Measurements from ENCODE around the gene CRHR1. TPM values are rescaled to one million over a fixed set of nuclear protein-coding genes. Genes with fewer than 3 reads are reported as not detected.

Gene CRHR1
- total and polyA plus RNA-seq, 4 donors = not detected

DNA sequence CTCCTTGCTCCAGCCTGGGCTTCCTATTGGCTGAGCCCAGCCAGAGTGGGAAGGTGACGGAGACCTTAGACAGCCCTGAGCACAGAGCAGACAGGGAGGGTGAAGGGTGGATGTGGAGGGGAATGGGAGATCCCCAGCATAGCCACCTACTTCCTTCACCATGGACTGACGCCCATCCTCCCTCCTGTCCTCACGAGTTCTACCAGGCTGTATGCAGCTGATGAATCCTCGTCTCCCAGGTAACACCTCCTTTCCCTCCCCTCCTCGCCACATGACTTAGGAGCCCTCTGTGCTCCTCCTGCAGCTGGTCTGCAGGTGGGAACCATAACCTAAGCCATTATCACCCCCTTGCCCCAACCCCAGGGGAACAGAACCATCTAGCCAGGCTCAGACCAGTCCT is 9.0 kb upstream of the CRHR1 start:
- Histone ChIP-seq H3K4me3 (no peak overlapping the region), H3K27me3 (ENCODE audit: control insufficient read depth in 3 of 3, insufficient read depth in 3 of 3, low read length in 2 of 3) (peaks cover 0 to 28% (median 14%) of the 10 kb centered on the region in 3 donors), H3K9ac (ENCODE audit: insufficient read depth in 1 of 2, low read length in 2 of 2) (no peak overlapping the region), H3K27ac (ENCODE audit: low read depth in 1 of 2, low read length in 1 of 2) (no peak overlapping the region), H3K9me3 (ENCODE audit: control insufficient read depth in 4 of 4, insufficient read depth in 3 of 4, low read length in 3 of 4) (no peaks in the 10 kb centered on the region), H3K4me1 (ENCODE audit: control insufficient read depth in 5 of 5, insufficient read depth in 5 of 5, low read length in 5 of 5) (no peaks in the 10 kb centered on the region), H3K36me3 (ENCODE audit: control insufficient read depth in 4 of 4, insufficient read depth in 4 of 4, low read length in 4 of 4) (no peaks in the 10 kb centered on the region)
- peak; percentile 21 for ATAC-seq (ENCODE audit: insufficient read depth, low FRiP score)
- DNase-seq = no peak
- 49 to 73% methylated on average over 5 of the region's 5 CpGs for WGBS, 2 donors
- TF ChIP-seq, protein P1, sequence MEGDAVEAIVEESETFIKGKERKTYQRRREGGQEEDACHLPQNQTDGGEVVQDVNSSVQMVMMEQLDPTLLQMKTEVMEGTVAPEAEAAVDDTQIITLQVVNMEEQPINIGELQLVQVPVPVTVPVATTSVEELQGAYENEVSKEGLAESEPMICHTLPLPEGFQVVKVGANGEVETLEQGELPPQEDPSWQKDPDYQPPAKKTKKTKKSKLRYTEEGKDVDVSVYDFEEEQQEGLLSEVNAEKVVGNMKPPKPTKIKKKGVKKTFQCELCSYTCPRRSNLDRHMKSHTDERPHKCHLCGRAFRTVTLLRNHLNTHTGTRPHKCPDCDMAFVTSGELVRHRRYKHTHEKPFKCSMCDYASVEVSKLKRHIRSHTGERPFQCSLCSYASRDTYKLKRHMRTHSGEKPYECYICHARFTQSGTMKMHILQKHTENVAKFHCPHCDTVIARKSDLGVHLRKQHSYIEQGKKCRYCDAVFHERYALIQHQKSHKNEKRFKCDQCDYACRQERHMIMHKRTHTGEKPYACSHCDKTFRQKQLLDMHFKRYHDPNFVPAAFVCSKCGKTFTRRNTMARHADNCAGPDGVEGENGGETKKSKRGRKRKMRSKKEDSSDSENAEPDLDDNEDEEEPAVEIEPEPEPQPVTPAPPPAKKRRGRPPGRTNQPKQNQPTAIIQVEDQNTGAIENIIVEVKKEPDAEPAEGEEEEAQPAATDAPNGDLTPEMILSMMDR (IDR thresholded peaks at IDR 0.05; ENCODE audit: control extremely low read depth, extremely low read depth) = no peak

DNA sequence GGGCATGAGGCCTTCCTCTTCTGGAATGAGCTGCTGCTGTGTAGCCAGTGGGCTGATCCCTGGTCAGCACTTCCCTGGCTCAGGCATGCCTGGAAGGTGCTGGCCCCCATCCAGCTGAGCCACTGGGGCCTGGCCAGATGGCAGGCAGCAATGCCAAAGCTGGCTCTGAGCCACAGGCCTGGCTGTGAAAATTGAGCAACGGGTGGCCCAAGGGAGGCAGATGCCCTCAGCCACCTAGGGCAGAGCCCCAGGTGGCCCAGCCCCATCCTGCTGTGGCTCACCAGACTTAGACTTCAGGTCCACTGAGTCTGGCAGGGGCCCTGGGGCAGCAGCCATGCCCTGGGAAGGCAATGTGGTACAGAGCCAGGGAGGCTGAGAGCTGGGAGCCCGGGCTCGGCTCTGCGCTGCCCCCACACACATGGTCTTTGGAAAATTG is 8.5 kb upstream of the CRHR1 start:
- H3K27me3 ChIP-seq (ENCODE audit: control insufficient read depth in 3 of 3, insufficient read depth in 3 of 3, low read length in 2 of 3) = peaks cover 0 to 30% (median 13%) of the 10 kb centered on the region in 3 donors
- TF ChIP-seq, protein P1 (IDR thresholded peaks at IDR 0.05; ENCODE audit: control extremely low read depth, extremely low read depth) = no peak
- H3K27ac ChIP-seq (ENCODE audit: low read depth in 1 of 2, low read length in 1 of 2) = no peak overlapping the region
- WGBS, 2 donors = 64 to 80% methylated on average over 4 of the region's 4 CpGs
- peak; percentile 3 for ATAC-seq (ENCODE audit: insufficient read depth, low FRiP score)
- no peak overlapping the region for H3K9ac ChIP-seq (ENCODE audit: insufficient read depth in 1 of 2, low read length in 2 of 2)
- H3K9me3 ChIP-seq (ENCODE audit: control insufficient read depth in 4 of 4, insufficient read depth in 3 of 4, low read length in 3 of 4) = no peaks in the 10 kb centered on the region
- no peaks in the 10 kb centered on the region for H3K36me3 ChIP-seq (ENCODE audit: control insufficient read depth in 4 of 4, insufficient read depth in 4 of 4, low read length in 4 of 4)
- H3K4me3 ChIP-seq = no peak overlapping the region
- no peak for DNase-seq
- no peaks in the 10 kb centered on the region for H3K4me1 ChIP-seq (ENCODE audit: control insufficient read depth in 5 of 5, insufficient read depth in 5 of 5, low read length in 5 of 5)

GRCh38 chr17:45776896-45777295 is 7.2 kb upstream of the CRHR1 start:
- Histone ChIP-seq H3K27me3 (ENCODE audit: control insufficient read depth in 3 of 3, insufficient read depth in 3 of 3, low read length in 2 of 3) (peaks cover 0 to 30% (median 12%) of the 10 kb centered on the region in 3 donors), H3K9ac (ENCODE audit: insufficient read depth in 1 of 2, low read length in 2 of 2) (no peak overlapping the region), H3K4me1 (ENCODE audit: control insufficient read depth in 5 of 5, insufficient read depth in 5 of 5, low read length in 5 of 5) (no peaks in the 10 kb centered on the region), H3K9me3 (ENCODE audit: control insufficient read depth in 4 of 4, insufficient read depth in 3 of 4, low read length in 3 of 4) (no peaks in the 10 kb centered on the region), H3K27ac (ENCODE audit: low read depth in 1 of 2, low read length in 1 of 2) (no peak overlapping the region), H3K36me3 (ENCODE audit: control insufficient read depth in 4 of 4, insufficient read depth in 4 of 4, low read length in 4 of 4) (no peaks in the 10 kb centered on the region), H3K4me3 (no peak overlapping the region)
- DNase-seq (no peak), ATAC-seq (ENCODE audit: insufficient read depth, low FRiP score) (no peak)
- TF ChIP-seq, protein P1 (IDR thresholded peaks at IDR 0.05; ENCODE audit: control extremely low read depth, extremely low read depth) = no peak
- 66 to 78% methylated on average over 7 of the region's 7 CpGs for WGBS, 2 donors

DNA sequence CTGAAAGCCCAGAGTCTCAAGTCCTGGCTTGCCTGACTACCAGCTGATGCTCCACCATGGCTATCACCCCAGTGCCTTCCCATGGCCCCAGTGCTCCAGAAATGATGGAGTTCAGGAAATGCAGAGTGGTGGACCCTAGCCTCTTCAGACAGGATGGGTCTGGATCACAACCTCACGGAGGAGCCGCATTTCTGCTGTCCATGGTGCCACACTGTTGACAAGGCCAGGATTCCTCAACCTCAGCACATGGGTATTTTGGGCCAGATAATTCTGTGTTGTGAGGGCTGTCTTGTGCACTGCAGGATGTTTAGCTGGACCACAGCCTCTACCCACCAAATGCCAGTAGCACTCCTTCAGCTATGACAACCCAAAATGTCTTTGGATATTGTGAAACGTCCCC is 6.7 kb upstream of the CRHR1 start:
- Histone ChIP-seq H3K9me3 (ENCODE audit: control insufficient read depth in 4 of 4, insufficient read depth in 3 of 4, low read length in 3 of 4) (no peaks in the 10 kb centered on the region), H3K4me3 (no peak overlapping the region), H3K9ac (ENCODE audit: insufficient read depth in 1 of 2, low read length in 2 of 2) (no peak overlapping the region), H3K36me3 (ENCODE audit: control insufficient read depth in 4 of 4, insufficient read depth in 4 of 4, low read length in 4 of 4) (no peaks in the 10 kb centered on the region), H3K27ac (ENCODE audit: low read depth in 1 of 2, low read length in 1 of 2) (no peak overlapping the region), H3K27me3 (ENCODE audit: control insufficient read depth in 3 of 3, insufficient read depth in 3 of 3, low read length in 2 of 3) (peaks cover 0 to 31% (median 16%) of the 10 kb centered on the region in 3 donors), H3K4me1 (ENCODE audit: control insufficient read depth in 5 of 5, insufficient read depth in 5 of 5, low read length in 5 of 5) (no peaks in the 10 kb centered on the region)
- TF ChIP-seq, protein P1 (IDR thresholded peaks at IDR 0.05; ENCODE audit: control extremely low read depth, extremely low read depth) = no peak
- DNase-seq (no peak), ATAC-seq (ENCODE audit: insufficient read depth, low FRiP score) (no peak)
- WGBS, 2 donors = 61 to 72% methylated on average over 3 of the region's 3 CpGs

Measured in lung (tissue), 12 donors.